NB4 (cell line): ENCODE data around the gene USP48.

Experiments
- MYC ChIP-seq: IDR thresholded peaks from 2 replicates; pipeline ENCODE4 v1.6.1; 2011; ENCODE audit warnings: low read depth, low read length
- POLR2A ChIP-seq: IDR thresholded peaks from 2 replicates; pipeline ENCODE4 v1.6.1; 2011; ENCODE audit warnings: mild to moderate bottlenecking; ENCODE audit not compliant: insufficient read length; ENCODE audit errors: extremely low read depth
- TF ChIP-seq, protein P1 (sequence below): IDR thresholded peaks from one replicate; pipeline ENCODE4 v1.5.1; 2012; ENCODE audit warnings: low read depth, low read length
- TF ChIP-seq, protein P2 (sequence below): IDR thresholded peaks from 2 replicates; pipeline ENCODE4 v1.6.1; 2011; ENCODE audit warnings: low read depth, low read length

DNA sequence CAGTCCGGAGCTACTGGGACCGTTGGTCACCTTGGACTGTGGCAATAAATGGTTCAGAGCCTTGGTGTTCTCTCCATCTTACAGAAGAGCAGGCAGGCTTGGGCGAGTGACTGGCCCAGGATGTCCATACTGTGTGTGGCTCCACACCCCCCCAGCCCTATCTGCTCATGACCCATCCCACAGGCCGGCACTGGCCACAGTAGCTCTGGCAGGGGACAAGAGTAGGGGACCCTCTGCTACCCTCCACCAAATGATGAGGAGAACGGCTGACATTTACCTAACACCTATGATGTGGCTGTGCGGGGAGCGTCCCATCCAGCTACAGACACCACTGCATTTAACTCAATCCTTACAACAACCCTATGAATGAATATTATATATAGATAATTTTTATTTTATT, 42.4 kb upstream of the USP48 start:
- TF ChIP-seq, protein P1, sequence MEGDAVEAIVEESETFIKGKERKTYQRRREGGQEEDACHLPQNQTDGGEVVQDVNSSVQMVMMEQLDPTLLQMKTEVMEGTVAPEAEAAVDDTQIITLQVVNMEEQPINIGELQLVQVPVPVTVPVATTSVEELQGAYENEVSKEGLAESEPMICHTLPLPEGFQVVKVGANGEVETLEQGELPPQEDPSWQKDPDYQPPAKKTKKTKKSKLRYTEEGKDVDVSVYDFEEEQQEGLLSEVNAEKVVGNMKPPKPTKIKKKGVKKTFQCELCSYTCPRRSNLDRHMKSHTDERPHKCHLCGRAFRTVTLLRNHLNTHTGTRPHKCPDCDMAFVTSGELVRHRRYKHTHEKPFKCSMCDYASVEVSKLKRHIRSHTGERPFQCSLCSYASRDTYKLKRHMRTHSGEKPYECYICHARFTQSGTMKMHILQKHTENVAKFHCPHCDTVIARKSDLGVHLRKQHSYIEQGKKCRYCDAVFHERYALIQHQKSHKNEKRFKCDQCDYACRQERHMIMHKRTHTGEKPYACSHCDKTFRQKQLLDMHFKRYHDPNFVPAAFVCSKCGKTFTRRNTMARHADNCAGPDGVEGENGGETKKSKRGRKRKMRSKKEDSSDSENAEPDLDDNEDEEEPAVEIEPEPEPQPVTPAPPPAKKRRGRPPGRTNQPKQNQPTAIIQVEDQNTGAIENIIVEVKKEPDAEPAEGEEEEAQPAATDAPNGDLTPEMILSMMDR, result no peak
- TF ChIP-seq POLR2A, result no peak
- TF ChIP-seq, protein P2, sequence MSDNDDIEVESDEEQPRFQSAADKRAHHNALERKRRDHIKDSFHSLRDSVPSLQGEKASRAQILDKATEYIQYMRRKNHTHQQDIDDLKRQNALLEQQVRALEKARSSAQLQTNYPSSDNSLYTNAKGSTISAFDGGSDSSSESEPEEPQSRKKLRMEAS, result no peak
- TF ChIP-seq MYC, result no peak
